ENCODE measurements around the gene NEDD9.
A peak's percentile ranks its signal among the peaks of the same experiment; 100 is the strongest.

Gene NEDD9

DNA sequence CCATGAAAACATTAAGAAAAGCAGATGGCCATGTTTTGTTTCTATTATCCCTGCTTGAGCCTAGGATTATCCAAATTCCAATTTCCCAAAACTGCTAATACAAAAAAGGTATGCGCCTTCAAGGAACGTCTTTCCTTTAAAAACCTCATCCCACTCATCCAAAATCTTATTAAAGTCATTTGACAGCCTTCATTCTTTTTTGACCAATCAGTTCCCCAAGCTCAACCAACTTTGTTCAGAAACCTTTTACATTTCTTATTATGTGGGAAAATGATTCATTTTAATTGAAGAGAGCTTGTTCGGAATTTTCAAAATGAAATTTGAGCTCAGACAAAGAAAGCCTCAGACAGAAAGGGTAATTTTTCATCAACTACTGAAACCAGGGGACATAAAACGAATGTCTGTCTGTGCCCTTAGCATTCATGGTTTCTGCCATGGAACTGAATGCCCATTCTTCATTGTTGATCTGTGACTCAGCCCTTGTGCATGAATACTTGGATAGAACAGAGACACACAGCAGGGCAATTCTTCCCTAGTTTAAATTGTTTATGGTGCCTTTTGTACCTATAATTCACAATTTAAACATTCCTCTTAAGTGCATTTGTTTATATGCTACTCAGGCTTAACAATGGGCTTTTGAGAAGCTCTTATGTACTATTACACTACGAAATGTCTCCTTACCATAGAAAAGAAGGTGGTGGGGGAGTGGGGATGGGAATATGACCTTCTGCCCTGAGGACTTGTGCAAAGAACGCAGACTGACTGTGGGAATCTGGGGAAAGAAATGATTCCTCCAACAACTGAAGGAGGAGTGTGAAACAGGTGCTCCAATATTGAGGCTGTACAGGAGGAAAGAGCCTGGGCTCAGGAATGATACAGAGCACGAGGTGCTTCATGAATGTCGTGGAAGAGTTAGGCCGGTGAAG is 71.2 kb downstream of the NEDD9 start:
- no peaks in the 10 kb centered on the region for H3K4me1 ChIP-seq (ENCODE audit: control insufficient read depth, insufficient read depth, low read length)
- H3K27ac ChIP-seq (ENCODE audit: low read depth, low read length) = no peak overlapping the region
- H3K9ac ChIP-seq (ENCODE audit: low read length) = no peak overlapping the region
- H3K4me3 ChIP-seq (ENCODE audit: low read length) = no peak overlapping the region
- no peaks in the 10 kb centered on the region for H3K27me3 ChIP-seq (ENCODE audit: control insufficient read depth, insufficient read depth, low read length)
- H3K36me3 ChIP-seq (ENCODE audit: control insufficient read depth, insufficient read depth, low read length) = no peaks in the 10 kb centered on the region

DNA sequence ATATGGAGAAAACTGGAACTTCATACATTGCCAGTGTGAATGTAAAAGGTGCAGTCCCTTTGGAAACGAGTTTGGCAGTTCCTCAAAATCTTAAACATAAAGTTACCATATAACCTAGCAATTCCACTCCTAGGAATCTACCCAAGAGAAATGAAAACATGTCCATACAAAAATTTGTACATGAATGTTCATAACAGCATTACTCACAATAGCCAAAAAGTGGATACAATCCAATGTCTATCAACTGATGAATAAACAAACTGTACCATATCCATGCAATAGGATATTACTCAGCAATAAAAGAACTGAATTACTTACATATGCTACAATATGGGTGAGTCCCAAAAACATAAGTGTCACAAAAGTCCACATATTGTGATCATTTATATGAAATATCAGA is 72.3 kb downstream of the NEDD9 start:
- no peaks in the 10 kb centered on the region for H3K27me3 ChIP-seq (ENCODE audit: control insufficient read depth, insufficient read depth, low read length)
- no peaks in the 10 kb centered on the region for H3K36me3 ChIP-seq (ENCODE audit: control insufficient read depth, insufficient read depth, low read length)
- H3K4me3 ChIP-seq (ENCODE audit: low read length) = no peak overlapping the region
- no peaks in the 10 kb centered on the region for H3K4me1 ChIP-seq (ENCODE audit: control insufficient read depth, insufficient read depth, low read length)
- no peak overlapping the region for H3K9ac ChIP-seq (ENCODE audit: low read length)
- H3K27ac ChIP-seq (ENCODE audit: low read depth, low read length) = no peak overlapping the region

DNA sequence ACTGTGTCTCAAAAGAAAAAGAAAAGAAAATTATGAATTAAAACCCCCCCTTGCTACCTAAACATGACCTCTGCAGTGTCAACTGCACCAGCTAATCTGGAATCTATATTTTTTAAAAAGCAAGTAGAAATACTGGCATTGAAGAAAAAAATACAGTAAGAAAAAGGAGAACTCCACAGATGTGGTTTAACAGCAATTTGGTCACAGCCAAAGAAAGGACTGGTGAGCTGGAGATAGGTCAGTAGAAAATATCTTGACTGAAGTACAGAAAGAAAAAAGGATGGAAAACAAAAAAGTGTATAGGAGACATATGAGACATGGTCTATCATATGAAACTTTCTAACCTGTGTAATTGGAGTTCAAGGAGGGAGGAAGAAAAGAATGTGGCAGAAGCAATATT is 76.9 kb downstream of the NEDD9 start:
- H3K9ac ChIP-seq (ENCODE audit: low read length) = no peak overlapping the region
- H3K4me1 ChIP-seq (ENCODE audit: control insufficient read depth, insufficient read depth, low read length) = no peaks in the 10 kb centered on the region
- H3K36me3 ChIP-seq (ENCODE audit: control insufficient read depth, insufficient read depth, low read length) = no peaks in the 10 kb centered on the region
- no peak overlapping the region for H3K4me3 ChIP-seq (ENCODE audit: low read length)
- H3K27me3 ChIP-seq (ENCODE audit: control insufficient read depth, insufficient read depth, low read length) = no peaks in the 10 kb centered on the region
- no peak overlapping the region for H3K27ac ChIP-seq (ENCODE audit: low read depth, low read length)

- Histone ChIP-seq H3K4me1 (ENCODE audit: control insufficient read depth, insufficient read depth, low read length) (no peaks in the 10 kb centered on the region), H3K36me3 (ENCODE audit: control insufficient read depth, insufficient read depth, low read length) (no peaks in the 10 kb centered on the region), H3K9ac (ENCODE audit: low read length) (no peak overlapping the region), H3K27me3 (ENCODE audit: control insufficient read depth, insufficient read depth, low read length) (no peaks in the 10 kb centered on the region), H3K4me3 (ENCODE audit: low read length) (no peak overlapping the region), H3K27ac (ENCODE audit: low read depth, low read length) (no peak overlapping the region)
These were observed 79.0 kb downstream of the NEDD9 start for GRCh38 chr6:11153447-11153846.

- Histone ChIP-seq H3K4me1 (ENCODE audit: control insufficient read depth, insufficient read depth, low read length) (no peaks in the 10 kb centered on the region), H3K36me3 (ENCODE audit: control insufficient read depth, insufficient read depth, low read length) (no peaks in the 10 kb centered on the region), H3K4me3 (ENCODE audit: low read length) (no peak overlapping the region), H3K27me3 (ENCODE audit: control insufficient read depth, insufficient read depth, low read length) (no peaks in the 10 kb centered on the region), H3K9ac (ENCODE audit: low read length) (no peak overlapping the region), H3K27ac (ENCODE audit: low read depth, low read length) (no peak overlapping the region)
These were observed 79.9 kb downstream of the NEDD9 start for GRCh38 chr6:11152581-11152980.

DNA sequence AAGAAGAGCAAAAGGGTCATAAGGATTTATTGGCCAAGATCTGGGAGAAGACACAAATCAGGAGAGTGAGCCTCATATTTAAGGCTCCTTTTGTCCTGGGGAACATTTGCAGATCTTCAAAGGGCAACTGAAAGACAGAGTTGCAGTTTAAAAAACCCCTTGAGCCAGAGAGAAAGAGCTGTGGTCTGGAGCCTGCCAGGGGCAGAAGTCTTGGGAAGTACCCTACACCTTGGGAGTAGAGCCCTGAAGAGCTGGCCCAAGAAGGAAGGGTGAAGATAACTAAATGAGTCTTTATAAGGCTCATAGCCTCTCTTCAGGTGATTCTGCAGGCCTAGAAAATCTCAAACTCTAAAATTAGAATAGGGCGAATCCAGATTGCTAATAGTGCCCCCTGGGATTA is 81.0 kb downstream of the NEDD9 start:
- Histone ChIP-seq H3K4me1 (ENCODE audit: control insufficient read depth, insufficient read depth, low read length) (no peaks in the 10 kb centered on the region), H3K27me3 (ENCODE audit: control insufficient read depth, insufficient read depth, low read length) (no peaks in the 10 kb centered on the region), H3K27ac (ENCODE audit: low read depth, low read length) (no peak overlapping the region), H3K36me3 (ENCODE audit: control insufficient read depth, insufficient read depth, low read length) (no peaks in the 10 kb centered on the region), H3K4me3 (ENCODE audit: low read length) (no peak overlapping the region), H3K9ac (ENCODE audit: low read length) (no peak overlapping the region)

- Histone ChIP-seq H3K9ac (ENCODE audit: low read length) (no peak overlapping the region), H3K4me3 (ENCODE audit: low read length) (no peak overlapping the region), H3K36me3 (ENCODE audit: control insufficient read depth, insufficient read depth, low read length) (no peaks in the 10 kb centered on the region), H3K4me1 (ENCODE audit: control insufficient read depth, insufficient read depth, low read length) (no peaks in the 10 kb centered on the region), H3K27me3 (ENCODE audit: control insufficient read depth, insufficient read depth, low read length) (no peaks in the 10 kb centered on the region), H3K27ac (ENCODE audit: low read depth, low read length) (no peak overlapping the region)
These were observed 82.9 kb downstream of the NEDD9 start for GRCh38 chr6:11149551-11149950.

GRCh38 chr6:11146117-11146826 is 86.2 kb downstream of the NEDD9 start:
- H3K36me3 ChIP-seq (ENCODE audit: control insufficient read depth, insufficient read depth, low read length) = no peaks in the 10 kb centered on the region
- no peaks in the 10 kb centered on the region for H3K27me3 ChIP-seq (ENCODE audit: control insufficient read depth, insufficient read depth, low read length)
- H3K9ac ChIP-seq (ENCODE audit: low read length) = no peak overlapping the region
- no peaks in the 10 kb centered on the region for H3K4me1 ChIP-seq (ENCODE audit: control insufficient read depth, insufficient read depth, low read length)
- H3K4me3 ChIP-seq (ENCODE audit: low read length) = no peak overlapping the region
- no peak overlapping the region for H3K27ac ChIP-seq (ENCODE audit: low read depth, low read length)

DNA sequence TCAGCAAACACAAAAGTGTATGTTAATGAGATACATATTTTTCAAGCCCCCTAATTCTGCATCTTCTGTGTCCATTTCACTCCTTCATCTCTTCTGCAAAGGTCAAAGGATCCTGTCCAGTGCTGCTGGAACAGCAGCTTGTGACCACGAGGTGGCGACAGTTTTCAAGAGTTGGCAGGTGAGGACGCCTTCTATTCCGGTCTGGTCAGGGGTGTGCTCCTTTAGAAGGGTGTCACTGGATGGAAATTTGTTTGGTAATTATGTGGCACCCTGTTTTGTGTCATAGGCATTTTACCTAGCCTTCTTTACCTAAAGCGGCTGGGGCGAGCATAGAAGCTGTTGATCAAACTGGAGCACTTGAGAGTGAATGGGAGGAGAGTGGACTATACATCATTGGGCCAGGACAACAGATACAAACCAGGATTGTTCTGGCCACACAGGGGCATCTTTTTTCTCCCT is 88.0 kb downstream of the NEDD9 start:
- no peak overlapping the region for H3K27ac ChIP-seq (ENCODE audit: low read depth, low read length)
- H3K4me3 ChIP-seq (ENCODE audit: low read length) = peak overlapping the region; percentile 36
- no peaks in the 10 kb centered on the region for H3K36me3 ChIP-seq (ENCODE audit: control insufficient read depth, insufficient read depth, low read length)
- no peak overlapping the region for H3K9ac ChIP-seq (ENCODE audit: low read length)
- no peaks in the 10 kb centered on the region for H3K27me3 ChIP-seq (ENCODE audit: control insufficient read depth, insufficient read depth, low read length)
- no peaks in the 10 kb centered on the region for H3K4me1 ChIP-seq (ENCODE audit: control insufficient read depth, insufficient read depth, low read length)

DNA sequence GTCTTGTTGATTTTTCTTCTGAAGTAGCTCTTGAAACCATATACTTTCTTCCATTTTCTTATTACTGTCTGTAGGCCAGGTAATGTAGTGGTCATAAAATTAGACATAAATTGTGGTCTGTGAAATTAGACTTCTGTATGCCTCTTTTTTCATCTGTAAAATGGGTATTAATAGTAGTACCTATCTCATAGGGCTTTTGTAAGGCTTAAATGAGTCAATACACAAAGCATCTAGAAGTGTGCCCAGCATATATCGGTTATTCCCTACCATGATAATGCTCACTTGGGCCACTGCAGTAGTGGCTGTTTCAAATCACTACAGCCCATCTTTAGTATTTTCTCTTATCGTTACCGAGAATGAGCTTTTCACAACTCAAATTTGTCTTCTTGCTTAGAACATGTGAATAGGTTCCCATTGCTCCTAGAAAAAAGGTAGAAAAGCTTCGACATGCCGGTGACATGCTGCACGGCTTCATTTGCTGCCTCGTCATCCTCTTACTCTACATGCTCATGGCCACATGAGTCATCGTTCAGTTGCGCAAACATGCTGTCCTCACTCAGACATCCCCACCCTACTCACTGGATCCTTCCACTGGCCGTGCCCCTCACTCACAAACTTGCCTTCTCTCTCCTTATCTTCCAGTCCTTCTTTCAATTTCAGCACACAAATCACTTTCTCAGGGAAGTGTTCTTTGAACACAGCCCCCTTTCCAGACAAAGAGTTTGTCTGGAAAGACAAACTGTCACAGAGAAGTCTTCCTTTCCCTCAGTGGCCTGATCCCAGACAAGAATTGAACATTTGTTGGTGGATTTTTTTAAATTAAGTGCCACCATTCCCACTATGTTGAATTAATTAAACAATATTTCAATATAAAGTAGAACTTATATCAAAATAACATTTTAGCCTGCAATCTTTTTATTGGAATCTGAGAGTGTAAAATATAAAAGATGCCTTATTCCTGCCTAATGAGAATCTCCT is 88.8 kb downstream of the NEDD9 start:
- H3K27ac ChIP-seq (ENCODE audit: low read depth, low read length) = no peak overlapping the region
- no peaks in the 10 kb centered on the region for H3K36me3 ChIP-seq (ENCODE audit: control insufficient read depth, insufficient read depth, low read length)
- no peaks in the 10 kb centered on the region for H3K4me1 ChIP-seq (ENCODE audit: control insufficient read depth, insufficient read depth, low read length)
- no peaks in the 10 kb centered on the region for H3K27me3 ChIP-seq (ENCODE audit: control insufficient read depth, insufficient read depth, low read length)
- H3K9ac ChIP-seq (ENCODE audit: low read length) = no peak overlapping the region
- H3K4me3 ChIP-seq (ENCODE audit: low read length) = no peak overlapping the region

GRCh38 chr6:11142296-11143027 is 90.0 kb downstream of the NEDD9 start:
- Histone ChIP-seq H3K4me3 (ENCODE audit: low read length) (no peak overlapping the region), H3K9ac (ENCODE audit: low read length) (no peak overlapping the region), H3K36me3 (ENCODE audit: control insufficient read depth, insufficient read depth, low read length) (no peaks in the 10 kb centered on the region), H3K27me3 (ENCODE audit: control insufficient read depth, insufficient read depth, low read length) (no peaks in the 10 kb centered on the region), H3K4me1 (ENCODE audit: control insufficient read depth, insufficient read depth, low read length) (no peaks in the 10 kb centered on the region), H3K27ac (ENCODE audit: low read depth, low read length) (no peak overlapping the region)

Measured in rectal smooth muscle tissue (tissue), 1 donor.